OCI-M1 (cell line): Measurements from ENCODE around the gene TAF5.
"Not testable (repeated sequence)": the region's sequence is repeated elsewhere in the genome, so short reads cannot be mapped to it uniquely, and the experiment has no call there.

Experiments
- DNase-seq: peaks from one replicate; lab custom pipeline; 2025; lab: John Stamatoyannopoulos, UW

TAF5 gene

GRCh38 chr10:103413564-103413963, 45.8 kb downstream of the TAF5 start:
- no peak for DNase-seq

- no peak for DNase-seq
These were observed 47.8 kb downstream of the TAF5 start for GRCh38 chr10:103415581-103415980.

- peak; percentile 78 for DNase-seq
These were observed 48.8 kb downstream of the TAF5 start for GRCh38 chr10:103416436-103417147.

GRCh38 chr10:103417148-103417469, 49.3 kb downstream of the TAF5 start:
- DNase-seq: not testable (repeated sequence)

- DNase-seq: no peak
These were observed 49.8 kb downstream of the TAF5 start for GRCh38 chr10:103417601-103418000.

GRCh38 chr10:103419101-103419500, 51.3 kb downstream of the TAF5 start:
- no peak for DNase-seq

- no peak for DNase-seq
These were observed 56.0 kb downstream of the TAF5 start for GRCh38 chr10:103423748-103424147.

- no peak for DNase-seq
These were observed 60.1 kb downstream of the TAF5 start for GRCh38 chr10:103427866-103428265.

- DNase-seq: no peak
These were observed 61.3 kb downstream of the TAF5 start for GRCh38 chr10:103428989-103429643.

GRCh38 chr10:103429647-103430046, 61.9 kb downstream of the TAF5 start:
- no peak for DNase-seq

- DNase-seq: no peak
These were observed 64.1 kb downstream of the TAF5 start for GRCh38 chr10:103431902-103432301.

GRCh38 chr10:103433858-103434257, 66.1 kb downstream of the TAF5 start:
- no peak for DNase-seq
